ENCODE data around the gene NUDT3.

Gene NUDT3

GRCh38 chr6:34339432-34339831, 53.0 kb downstream of the NUDT3 start:
- Histone ChIP-seq H3K27ac (ENCODE audit: low read length) (no peak overlapping the region), H3K4me1 (ENCODE audit: low read length) (peaks cover 4% of the 10 kb centered on the region; the same call in 1 of the 2 replicates), H3K36me3 (replicated peaks; ENCODE audit: low read depth, low read length) (peaks cover 2% of the 10 kb centered on the region), H3K27me3 (ENCODE audit: low read depth, low read length) (no peaks in the 10 kb centered on the region), H3K79me2 (ENCODE audit: low read length) (peaks cover 12% of the 10 kb centered on the region), H4K20me1 (ENCODE audit: insufficient read depth, low read length) (0 out of 2 replicates have a peak, but pooled peaks cover 5% of the 10 kb centered on the region), H3K4me3 (ENCODE audit: low read length) (no peak overlapping the region), H3K9me3 (ENCODE audit: insufficient read depth, low read length) (no peaks in the 10 kb centered on the region), H3K9ac (ENCODE audit: low read length) (no peak overlapping the region), H3K4me2 (ENCODE audit: low read length) (no peak overlapping the region), H2AFZ (ENCODE audit: low read depth, low read length) (no peak overlapping the region)
- TF ChIP-seq EZH2phosphoT487 (IDR thresholded peaks at IDR 0.05; ENCODE audit: low read depth): no peak
- no peak for TF ChIP-seq CTCF (IDR thresholded peaks at IDR 0.05; ENCODE audit: low read depth, low read length)

GRCh38 chr6:34338811-34339210, 53.7 kb downstream of the NUDT3 start:
- Histone ChIP-seq H4K20me1 (ENCODE audit: insufficient read depth, low read length) (no peaks in the 10 kb centered on the region), H2AFZ (ENCODE audit: low read depth, low read length) (no peak overlapping the region), H3K4me1 (ENCODE audit: low read length) (peaks cover 4% of the 10 kb centered on the region; the same call in 1 of the 2 replicates), H3K27me3 (ENCODE audit: low read depth, low read length) (no peaks in the 10 kb centered on the region), H3K4me2 (ENCODE audit: low read length) (no peak overlapping the region), H3K27ac (ENCODE audit: low read length) (no peak overlapping the region), H3K36me3 (replicated peaks; ENCODE audit: low read depth, low read length) (peaks cover 2% of the 10 kb centered on the region), H3K4me3 (ENCODE audit: low read length) (no peak overlapping the region), H3K79me2 (ENCODE audit: low read length) (peaks cover 10% of the 10 kb centered on the region), H3K9me3 (ENCODE audit: insufficient read depth, low read length) (no peaks in the 10 kb centered on the region), H3K9ac (ENCODE audit: low read length) (no peak overlapping the region)
- TF ChIP-seq CTCF (IDR thresholded peaks at IDR 0.05; ENCODE audit: low read depth, low read length) (no peak), EZH2phosphoT487 (IDR thresholded peaks at IDR 0.05; ENCODE audit: low read depth) (no peak)

GRCh38 chr6:34338377-34338776, 54.1 kb downstream of the NUDT3 start:
- Histone ChIP-seq H3K4me2 (ENCODE audit: low read length) (no peak overlapping the region), H3K79me2 (ENCODE audit: low read length) (peaks cover 7% of the 10 kb centered on the region), H3K4me1 (ENCODE audit: low read length) (peaks cover 7% of the 10 kb centered on the region), H3K27me3 (ENCODE audit: low read depth, low read length) (no peaks in the 10 kb centered on the region), H3K4me3 (ENCODE audit: low read length) (no peak overlapping the region), H2AFZ (ENCODE audit: low read depth, low read length) (no peak overlapping the region), H3K27ac (ENCODE audit: low read length) (no peak overlapping the region), H3K36me3 (replicated peaks; ENCODE audit: low read depth, low read length) (peaks cover 2% of the 10 kb centered on the region), H3K9me3 (ENCODE audit: insufficient read depth, low read length) (no peaks in the 10 kb centered on the region), H4K20me1 (ENCODE audit: insufficient read depth, low read length) (peaks cover 2% of the 10 kb centered on the region; the same call in 1 of the 2 replicates), H3K9ac (ENCODE audit: low read length) (no peak overlapping the region)
- TF ChIP-seq EZH2phosphoT487 (IDR thresholded peaks at IDR 0.05; ENCODE audit: low read depth) (no peak), CTCF (IDR thresholded peaks at IDR 0.05; ENCODE audit: low read depth, low read length) (no peak)

GRCh38 chr6:34334796-34335416, 57.6 kb downstream of the NUDT3 start:
- H2AFZ ChIP-seq (ENCODE audit: low read depth, low read length): no peak overlapping the region
- no peaks in the 10 kb centered on the region for H3K79me2 ChIP-seq (ENCODE audit: low read length)
- peaks cover 2% of the 10 kb centered on the region for H3K36me3 ChIP-seq (replicated peaks; ENCODE audit: low read depth, low read length)
- TF ChIP-seq EZH2phosphoT487 (IDR thresholded peaks at IDR 0.05; ENCODE audit: low read depth) (no peak), CTCF (IDR thresholded peaks at IDR 0.05; ENCODE audit: low read depth, low read length) (no peak)
- no peaks in the 10 kb centered on the region for H3K9me3 ChIP-seq (ENCODE audit: insufficient read depth, low read length)
- no peak overlapping the region for H3K9ac ChIP-seq (ENCODE audit: low read length)
- H3K27me3 ChIP-seq (ENCODE audit: low read depth, low read length): no peaks in the 10 kb centered on the region
- no peak overlapping the region for H3K4me2 ChIP-seq (ENCODE audit: low read length)
- H4K20me1 ChIP-seq (ENCODE audit: insufficient read depth, low read length): peaks cover 9% of the 10 kb centered on the region
- no peak overlapping the region for H3K27ac ChIP-seq (ENCODE audit: low read length)
- H3K4me3 ChIP-seq (ENCODE audit: low read length): no peak overlapping the region
- H3K4me1 ChIP-seq (ENCODE audit: low read length): peaks cover 20% of the 10 kb centered on the region

All from OCI-LY3 (cell line).